Right ventricle myocardium superior (tissue), 1 donor: ENCODE results near the gene TEX22. TPM values are rescaled to one million over a fixed set of nuclear protein-coding genes. Genes with fewer than 3 reads are reported as not detected.
A peak's percentile ranks its signal among the peaks of the same experiment; 100 is the strongest.

Experiments
- ATAC-seq: fragments of 200-7000 bp; cut with Tn5 transposase; one replicate; pipeline ENCODE4 v1.9.1; 2020; ENCODE audit warnings: mild to moderate bottlenecking; ENCODE audit not compliant: poor library complexity
- DNase-seq: peaks from one replicate; pipeline ENCODE4 v3.0.0-alpha.2; 2020
- intact Hi-C: fragments of 100-400 bp; cut with DNase I; formaldehyde crosslinking; loops from one replicate; pipeline ENCODE4 v1.11.2; 2022
- total RNA-seq: library from RNA; stranded (reverse); fragmentation: NEBNext Ultra II Directional; extraction: Animal tissue kit (Norgen Biotek cat#: 25700); gene quantifications from one replicate; pipeline ENCODE4 v1.2.1, GENCODE V29; 2021
- donor health status: DM: no; HTN: yes; CAD: no; lungs with severe emphysema.

TEX22 gene
- total RNA-seq, 1 donor from 2014 or later, result 1.9 TPM

DNA sequence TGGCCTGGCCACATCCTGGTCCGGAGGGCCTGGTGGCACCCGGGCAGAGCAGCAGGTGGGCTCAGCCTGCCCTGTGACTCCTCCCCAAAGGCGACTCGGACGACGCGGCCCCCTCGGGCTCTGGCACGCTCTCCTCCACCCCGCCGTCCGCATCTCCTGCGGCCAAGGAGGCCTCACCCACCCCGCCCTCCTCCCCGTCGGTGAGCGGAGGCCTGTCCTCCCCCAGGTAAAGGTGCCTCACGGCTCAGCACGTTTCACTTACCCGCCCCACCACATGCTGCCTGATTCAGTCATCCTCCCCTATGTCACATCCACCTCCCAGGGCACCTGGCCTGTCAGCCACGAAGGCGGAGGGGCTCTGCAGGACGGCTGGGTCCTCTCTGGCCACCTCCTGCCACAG, 6.8 kb upstream of the TEX22 start:
- ATAC-seq (no peak), DNase-seq (peak; percentile 16)
- intact Hi-C loops, result no loop called here

DNA sequence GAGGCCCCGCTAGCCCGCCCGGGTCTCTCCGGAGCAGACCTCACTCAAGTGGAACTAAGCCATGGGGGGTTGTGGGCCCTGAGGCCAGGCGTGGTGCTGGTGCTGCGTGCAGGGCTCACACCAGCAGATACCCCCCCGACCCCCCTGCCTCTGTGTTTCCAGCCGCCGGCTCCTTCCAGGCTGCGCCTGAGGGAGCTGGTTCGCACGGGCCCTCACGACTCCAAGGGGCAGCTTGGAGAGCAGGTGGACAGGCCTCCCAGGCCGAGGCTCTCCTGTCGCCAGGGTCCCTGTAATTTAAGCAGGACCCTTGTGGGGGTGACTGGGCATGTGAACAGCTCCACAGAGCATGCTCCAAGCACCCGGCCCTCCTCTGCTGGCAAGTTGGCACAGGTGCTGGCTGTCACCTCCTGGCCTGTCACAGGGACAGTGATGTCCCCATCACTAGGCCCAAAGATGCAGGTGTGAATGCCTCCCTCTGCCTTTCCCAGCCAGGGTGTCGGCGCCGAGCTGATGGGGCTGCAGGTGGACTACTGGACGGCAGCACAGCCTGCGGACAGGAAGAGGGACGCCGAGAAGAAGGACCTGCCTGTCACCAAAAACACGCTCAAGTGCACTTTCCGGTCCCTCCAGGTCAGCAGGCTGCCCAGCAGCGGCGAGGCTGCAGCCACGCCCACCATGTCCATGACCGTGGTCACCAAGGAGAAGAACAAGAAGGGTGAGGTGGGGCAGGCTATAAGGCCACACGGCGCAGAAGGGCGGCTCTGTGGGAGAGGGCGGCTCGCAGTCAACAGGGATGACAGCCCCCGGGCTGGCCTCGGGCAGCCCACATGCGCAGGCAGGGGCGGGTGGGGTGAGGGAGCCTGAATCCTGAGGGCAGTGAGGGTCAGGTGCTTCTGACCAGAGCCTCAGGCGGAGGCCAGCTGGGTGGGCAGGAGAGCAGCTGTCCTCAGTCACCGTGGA, 5.9 kb upstream of the TEX22 start:
- DNase-seq, result peak; percentile 30
- no peak for ATAC-seq
- intact Hi-C loops, result no loop called here

DNA sequence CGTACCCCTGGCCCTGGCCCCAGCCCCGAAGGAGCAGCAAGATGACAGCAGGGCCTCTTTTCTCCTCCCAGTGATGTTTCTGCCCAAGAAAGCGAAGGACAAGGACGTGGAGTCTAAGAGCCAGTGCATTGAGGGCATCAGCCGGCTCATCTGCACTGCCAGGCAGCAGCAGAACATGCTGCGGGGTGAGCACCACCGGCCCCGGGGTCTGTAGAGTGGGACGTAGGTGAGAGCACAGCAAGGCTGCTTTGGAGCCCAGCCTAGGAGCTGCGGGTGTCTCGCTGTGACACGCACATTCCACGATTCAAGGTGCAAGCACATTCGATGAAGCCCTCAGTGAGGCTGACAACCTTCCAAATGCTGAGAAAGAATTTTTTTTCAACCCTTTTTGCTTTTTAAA, 5.2 kb upstream of the TEX22 start:
- ATAC-seq (no peak), DNase-seq (peak; percentile 37)
- intact Hi-C loops, result no loop called here

- DNase-seq (peak; percentile 38), ATAC-seq (no peak)
- intact Hi-C loops, result no loop called here
Observed at GRCh38 chr14:105394714-105395537, 3.4 kb upstream of the TEX22 start.

DNA sequence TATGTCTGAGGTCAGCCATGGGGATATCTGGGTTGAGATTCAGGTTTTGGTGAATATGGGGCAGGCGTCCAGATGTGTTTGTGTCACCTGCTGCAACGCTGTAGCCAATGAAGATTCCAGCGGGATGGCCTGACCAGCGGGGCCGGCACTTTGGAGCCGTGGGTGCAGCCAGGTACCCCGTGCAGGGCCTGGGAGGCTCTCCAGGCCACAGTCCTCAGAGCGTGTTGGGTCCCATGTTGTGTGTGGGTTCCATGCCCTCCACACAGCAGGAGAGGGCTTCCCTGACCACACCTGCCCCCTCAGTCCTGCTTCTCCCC, 2.8 kb upstream of the TEX22 start:
- intact Hi-C loops, result no loop called here
- DNase-seq (no peak), ATAC-seq (no peak)

- no peak for ATAC-seq
- intact Hi-C loops, result no loop called here
- peak; percentile 46 for DNase-seq
Observed at GRCh38 chr14:105397350-105397931, 897 bp upstream of the TEX22 start.

DNA sequence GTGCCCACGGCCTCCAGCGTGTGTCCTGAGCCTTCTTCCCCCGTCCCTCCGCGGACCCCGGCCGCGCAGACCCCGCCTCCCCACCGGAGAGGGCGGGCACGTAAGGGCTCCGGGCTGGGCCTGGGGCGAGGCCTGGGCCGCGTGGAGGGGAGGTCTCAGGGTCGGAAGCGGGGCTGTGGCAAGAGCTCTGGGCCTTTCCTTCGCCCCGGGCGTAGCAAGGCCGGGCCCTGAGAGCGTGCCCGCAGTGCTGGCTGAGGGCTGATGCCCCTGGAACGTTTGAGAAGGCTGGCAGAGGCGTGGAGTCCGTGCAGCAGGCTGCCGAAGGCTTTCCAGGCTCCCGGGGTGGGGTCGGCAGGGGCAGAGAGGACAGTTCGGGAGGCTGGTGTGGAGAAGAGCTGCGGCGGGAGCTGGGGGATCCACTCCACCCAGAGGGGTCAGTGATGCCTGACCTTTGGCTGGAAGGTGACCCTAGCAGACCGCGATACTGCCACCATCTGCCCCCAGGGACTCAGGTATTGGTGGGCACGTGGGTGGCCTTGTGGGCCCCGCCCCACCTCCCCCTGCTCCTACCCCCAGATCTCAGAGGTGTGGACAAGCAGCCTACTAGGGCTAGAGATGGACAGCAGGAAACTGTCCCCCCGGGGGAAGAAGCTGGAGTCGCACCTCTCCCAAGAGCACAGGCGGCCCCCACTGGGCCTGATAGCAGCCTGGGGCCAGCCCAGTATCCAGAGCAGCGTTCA, 558 bp downstream of the TEX22 start:
- DNase-seq (no peak), ATAC-seq (peak; percentile 59)
- intact Hi-C loops, result no loop called here

DNA sequence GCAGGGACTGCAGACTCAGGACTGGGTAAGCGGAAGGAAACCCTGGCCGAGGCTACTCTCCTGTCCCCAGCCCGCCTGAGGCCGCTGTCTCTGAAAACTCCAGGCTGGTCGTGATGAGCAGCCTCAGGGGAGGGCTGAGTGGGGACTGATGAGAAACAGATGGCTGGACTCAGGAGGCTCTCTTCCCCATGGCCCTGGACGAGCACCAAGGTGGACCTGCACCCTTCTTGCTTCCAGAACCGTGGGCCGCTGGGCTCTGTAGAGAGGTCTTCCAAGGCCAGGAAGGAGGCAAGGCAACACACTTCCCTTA, 1.1 kb downstream of the TEX22 start:
- intact Hi-C loops, result no loop called here
- ATAC-seq, result peak; percentile 11

GRCh38 chr14:105400016-105400415, 1.7 kb downstream of the TEX22 start:
- ATAC-seq (no peak), DNase-seq (no peak)
- intact Hi-C loops, result no loop called here

More for the DNA sequence above, 1.1 kb downstream of the TEX22 start:
- DNase-seq, result peak; percentile 47

GRCh38 chr14:105401699-105402098, 3.4 kb downstream of the TEX22 start:
- DNase-seq (no peak), ATAC-seq (no peak)
- intact Hi-C loops, result no loop called here

DNA sequence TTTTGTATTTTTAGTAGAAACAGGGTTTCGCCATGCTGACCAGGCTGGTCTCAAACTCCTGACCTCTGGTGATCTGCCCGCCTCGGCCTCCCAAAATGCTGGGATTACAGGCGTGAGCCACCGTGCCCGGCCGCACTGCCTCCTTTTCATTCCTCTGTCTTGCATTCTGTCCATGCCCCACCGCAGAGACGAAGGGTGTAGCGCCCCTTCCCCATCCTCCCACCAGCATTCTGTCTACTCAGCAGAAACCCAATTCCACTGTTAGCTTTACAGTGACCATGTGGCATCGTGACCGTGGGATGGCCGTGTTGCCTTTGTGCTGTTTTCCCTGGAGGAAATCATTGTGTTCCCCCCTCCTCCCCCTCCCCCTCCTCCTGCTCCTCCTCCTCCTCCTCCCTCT, 10.3 kb downstream of the TEX22 start:
- ATAC-seq, result no peak
- no peak for DNase-seq
- intact Hi-C loops, result no loop called here

GRCh38 chr14:105409364-105409763, 11.0 kb downstream of the TEX22 start:
- no peak for ATAC-seq
- intact Hi-C loops, result no loop called here
- DNase-seq, result no peak

DNA sequence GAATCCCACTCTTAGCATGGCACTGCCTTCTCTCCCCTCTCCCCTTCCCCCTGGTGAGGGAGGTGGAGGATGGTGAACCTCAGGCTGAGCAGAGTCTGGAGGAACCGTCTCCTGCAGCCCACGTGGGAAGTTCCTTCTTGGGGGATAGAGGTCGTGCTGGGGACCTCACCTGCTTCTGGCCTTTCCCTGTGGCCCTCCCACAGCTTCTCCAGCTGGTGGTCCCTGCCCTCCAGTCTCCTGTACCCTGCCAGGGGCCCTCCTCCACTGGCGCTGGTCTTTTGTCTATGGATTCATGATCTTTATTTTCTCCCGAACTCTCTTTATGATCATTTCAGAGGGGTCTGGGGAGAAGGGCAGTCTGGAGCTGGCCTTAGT, 12.3 kb downstream of the TEX22 start:
- intact Hi-C loops, result no loop called here
- no peak for DNase-seq

DNA sequence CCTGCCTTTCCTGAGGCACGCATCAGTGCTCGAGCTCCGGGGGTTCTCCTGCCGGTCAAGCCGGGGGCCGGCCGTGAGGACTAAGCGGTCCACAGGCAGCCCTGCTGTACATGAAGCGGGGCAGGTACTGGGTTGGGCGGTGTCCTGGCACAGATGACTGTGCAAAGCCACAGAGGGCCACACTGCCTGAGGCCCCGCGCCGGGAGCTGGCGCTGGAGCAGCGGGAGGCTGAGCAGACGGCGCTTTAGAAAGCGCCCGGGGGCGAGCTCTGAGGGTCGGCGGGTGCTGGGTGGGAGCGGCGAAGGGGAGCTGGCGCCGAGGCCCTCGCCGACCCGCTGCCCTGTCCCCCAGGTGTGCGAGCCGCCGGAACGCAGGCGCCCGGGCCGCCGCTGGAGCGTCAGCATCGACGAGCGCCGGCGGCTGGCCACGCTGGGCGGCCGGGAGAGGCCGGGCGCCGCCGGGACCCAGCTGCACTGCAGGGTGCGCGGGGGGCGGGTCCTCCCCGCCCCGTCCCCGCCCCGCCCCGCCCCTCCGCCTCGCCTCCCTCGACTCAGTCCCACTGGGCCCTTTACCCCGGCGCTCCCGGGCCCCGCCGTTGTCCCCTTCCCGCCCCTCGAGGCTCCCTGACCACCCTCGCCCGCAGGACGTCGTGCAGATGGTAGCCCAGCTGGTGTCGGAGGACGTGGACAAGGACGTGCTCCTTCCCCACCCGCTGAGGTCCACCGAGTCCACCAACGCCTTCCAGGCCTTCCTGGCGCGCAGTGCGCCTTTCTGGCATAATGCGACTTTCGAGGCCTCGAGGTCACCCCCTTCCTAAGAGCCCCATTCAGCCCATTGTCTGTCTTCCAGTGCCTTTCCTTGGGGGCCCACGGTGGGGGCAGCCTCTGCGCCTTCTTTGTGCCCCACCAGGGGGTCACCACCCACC, 12.9 kb downstream of the TEX22 start:
- ATAC-seq, result peak; percentile 52
- intact Hi-C loops, result no loop called here
- DNase-seq, result no peak

More for the DNA sequence above, 12.3 kb downstream of the TEX22 start:
- no peak for ATAC-seq

- no peak for DNase-seq
- intact Hi-C loops, result no loop called here
- ATAC-seq, result no peak
Observed at GRCh38 chr14:105411985-105412770, 13.8 kb downstream of the TEX22 start.

DNA sequence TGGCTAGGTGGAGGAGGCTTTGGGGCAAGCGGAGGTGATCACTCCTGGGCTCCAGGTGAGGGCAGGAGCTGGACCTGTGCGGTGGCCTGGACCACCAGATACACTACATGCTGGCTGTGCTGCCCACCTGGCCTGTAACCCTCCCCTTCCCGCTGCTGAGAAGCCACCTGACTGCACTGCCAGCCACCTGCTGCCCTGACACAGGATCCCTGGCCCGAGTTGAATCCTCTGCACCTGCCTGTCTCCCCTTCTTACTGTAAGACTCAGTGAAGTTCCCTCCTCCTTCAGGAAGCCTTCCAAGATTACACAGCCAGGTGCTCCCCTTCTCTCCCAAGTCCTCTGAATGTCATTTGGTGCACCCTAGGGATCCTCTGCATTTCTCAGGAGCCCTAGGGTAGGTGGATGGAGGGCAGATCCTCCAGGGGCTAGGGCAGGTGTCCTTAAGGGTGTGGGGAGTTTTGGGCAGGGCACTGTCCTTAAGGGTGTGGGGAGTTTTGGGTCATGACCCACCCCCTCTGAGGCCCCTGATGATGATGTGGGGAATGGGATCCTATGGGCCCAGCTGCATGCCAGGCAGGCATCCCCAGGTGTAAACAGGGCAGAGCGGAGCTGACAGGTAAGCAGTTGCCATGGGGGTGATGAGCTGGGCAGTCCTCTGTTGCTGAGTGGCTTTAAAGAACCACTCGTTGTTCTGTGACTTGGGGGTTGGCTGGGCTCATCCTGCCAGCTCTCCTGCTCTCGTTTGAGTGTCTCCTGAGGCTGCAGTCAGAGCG, 14.6 kb downstream of the TEX22 start:
- DNase-seq, result no peak
- intact Hi-C loops, result no loop called here
- ATAC-seq, result no peak

- intact Hi-C loops, result no loop called here
- DNase-seq (no peak), ATAC-seq (peak; percentile 60)
Observed at GRCh38 chr14:105413544-105413886, 15.2 kb downstream of the TEX22 start.
